IMR-90 (cell line): ENCODE measurements around the gene MAPRE2. TPM values are rescaled to one million over a fixed set of nuclear protein-coding genes. Genes with fewer than 3 reads are reported as not detected.

Experiments
- ATAC-seq: fragments of 200-7000 bp; cut with Tn5 transposase; 2 replicates; pipeline ENCODE4 v1.9.1; 2020; ENCODE audit warnings: low read depth, mild to moderate bottlenecking, moderate library complexity
- BruUV-seq: library from RNA; stranded (reverse); fragments of 400-500 nt; replicated peaks from 2 replicates; lab custom pipeline; 2021; lab: Mats Ljungman, UMichigan
- CTCF ChIA-PET: fragments of 300-600 bp; formaldehyde crosslinking; extraction: SDS; loops from one replicate; lab custom pipeline; 2021; ENCODE audit warnings: antibody characterized with exemption; lab: Yijun Ruan, JAX
- POLR2A ChIA-PET: fragments of 300-600 bp; sonication (Branson Sonifier 250); formaldehyde crosslinking; loops from one replicate; lab custom pipeline; 2022; ENCODE audit warnings: antibody characterized with exemption; ENCODE audit not compliant: unreplicated experiment; lab: Charles Lee
- DNase-seq: peaks from one replicate; pipeline ENCODE4 v3.0.0; 2013
- H2AFZ ChIP-seq: replicated peaks from 2 replicates; pipeline ENCODE3; 2013; ENCODE audit warnings: low read length, mild to moderate bottlenecking; ENCODE audit not compliant: poor library complexity
- H2AK5ac ChIP-seq: 2 replicates; pipeline ENCODE4 v1.6.1; 2013; ENCODE audit warnings: low read depth, low read length, inconsistent platforms
- H2AK9ac ChIP-seq: replicated peaks from 2 replicates; pipeline ENCODE3; 2013; ENCODE audit warnings: mild to moderate bottlenecking, low read depth, low read length, moderate library complexity; ENCODE audit not compliant: poor library complexity
- H2BK120ac ChIP-seq: 2 replicates; pipeline ENCODE4 v1.6.1; 2013; ENCODE audit warnings: low read depth, low read length, inconsistent platforms
- H2BK15ac ChIP-seq: 3 replicates; pipeline ENCODE4 v1.6.1; 2013; ENCODE audit warnings: low read depth, low read length, inconsistent platforms
- H2BK20ac ChIP-seq: 2 replicates; pipeline ENCODE4 v1.6.1; 2013; ENCODE audit warnings: low read depth, mild to moderate bottlenecking, inconsistent platforms, low read length, moderate library complexity
- H2BK5ac ChIP-seq: 2 replicates; pipeline ENCODE4 v1.6.1; 2013; ENCODE audit warnings: mild to moderate bottlenecking, low read depth, low read length, inconsistent platforms; ENCODE audit not compliant: poor library complexity, severe bottlenecking
- H3K14ac ChIP-seq: replicated peaks from 2 replicates; pipeline ENCODE4 v1.6.1; 2013; ENCODE audit warnings: low read depth, low read length, inconsistent platforms
- H3K18ac ChIP-seq: 2 replicates; pipeline ENCODE4 v1.6.1; 2013; ENCODE audit warnings: low read depth, low read length, control low read depth
- H3K23ac ChIP-seq: 2 replicates; pipeline ENCODE4 v1.6.1; 2013; ENCODE audit warnings: low read depth, low read length, inconsistent platforms
- H3K27ac ChIP-seq: 2 replicates; pipeline ENCODE4 v1.5.1; 2013; ENCODE audit warnings: mild to moderate bottlenecking, control low read depth, low read length; ENCODE audit not compliant: insufficient read depth
- H3K27me3 ChIP-seq: 2 replicates; pipeline ENCODE4 v1.6.1; 2013; ENCODE audit warnings: low read length; ENCODE audit not compliant: control insufficient read depth, insufficient read depth
- H3K36me3 ChIP-seq: 2 replicates; pipeline ENCODE4 v1.6.1; 2013; ENCODE audit warnings: low read length, mixed read lengths; ENCODE audit not compliant: control insufficient read depth, insufficient read depth
- H3K4ac ChIP-seq: 2 replicates; pipeline ENCODE4 v1.6.1; 2013; ENCODE audit warnings: low read depth, low read length, inconsistent platforms
- H3K4me1 ChIP-seq: 2 replicates; pipeline ENCODE4 v1.6.1; 2013; ENCODE audit warnings: low read length, mixed read lengths; ENCODE audit not compliant: control insufficient read depth, insufficient read depth
- H3K4me2 ChIP-seq: 2 replicates; pipeline ENCODE4 v1.6.1; 2013; ENCODE audit warnings: low read depth, mild to moderate bottlenecking, control low read depth, low read length, moderate library complexity
- H3K4me3 ChIP-seq: 2 replicates; pipeline ENCODE4 v1.5.1; 2013; ENCODE audit warnings: low read depth, mild to moderate bottlenecking, control low read depth, low read length, moderate library complexity; ENCODE audit not compliant: insufficient read depth
- H3K56ac ChIP-seq: 2 replicates; pipeline ENCODE4 v1.6.1; 2013; ENCODE audit warnings: low read length, inconsistent platforms; ENCODE audit not compliant: insufficient read depth; ENCODE audit errors: extremely low read depth
- H3K79me1 ChIP-seq, 2 experiments: 2 replicates each; pipeline ENCODE4 v1.6.1; 2013; ENCODE audit warnings: low read length in 2 of 2, inconsistent platforms in 1 of 2, low read depth in 1 of 2
- H3K9ac ChIP-seq: 2 replicates; pipeline ENCODE4 v1.6.1; 2013; ENCODE audit warnings: low read depth, low read length, control low read depth
- H3K9me1 ChIP-seq: 2 replicates; pipeline ENCODE4 v1.6.1; 2013; ENCODE audit warnings: low read length, inconsistent platforms; ENCODE audit not compliant: insufficient read depth
- H3K9me3 ChIP-seq: 2 replicates; pipeline ENCODE4 v1.6.1; 2013; ENCODE audit warnings: low read length; ENCODE audit not compliant: control insufficient read depth, insufficient read depth
- H4K20me1 ChIP-seq: 2 replicates; pipeline ENCODE4 v1.6.1; 2013; ENCODE audit warnings: low read length, inconsistent platforms; ENCODE audit not compliant: insufficient read depth
- H4K5ac ChIP-seq: 2 replicates; pipeline ENCODE4 v1.6.1; 2013; ENCODE audit warnings: mild to moderate bottlenecking, low read depth, low read length, control low read depth
- H4K8ac ChIP-seq, 2 experiments: 2 replicates each; pipeline ENCODE4 v1.6.1; 2013; ENCODE audit warnings: low read depth in 2 of 2, low read length in 2 of 2, control low read depth in 1 of 2, inconsistent platforms in 1 of 2
- H4K91ac ChIP-seq: 2 replicates; pipeline ENCODE4 v1.6.1; 2013; ENCODE audit warnings: low read depth, low read length, inconsistent platforms; ENCODE audit not compliant: insufficient read depth
- CHD1 ChIP-seq: IDR thresholded peaks from 2 replicates; pipeline ENCODE4 v1.6.1; 2012; ENCODE audit warnings: low read depth, low read length, improper control_type of control experiment
- RAD21 ChIP-seq: IDR thresholded peaks from 2 replicates; pipeline ENCODE4 v1.6.1; 2012; ENCODE audit warnings: low read length, improper control_type of control experiment
- RCOR1 ChIP-seq: IDR thresholded peaks from 2 replicates; pipeline ENCODE4 v1.6.1; 2012; ENCODE audit warnings: mild to moderate bottlenecking, low read length, improper control_type of control experiment; ENCODE audit not compliant: insufficient replicate concordance
- WGBS, 2 experiments: methylation state at CpG; one replicate each; pipeline versions ENCODE4 v1.1.5 to v1.1.7; 2013; ENCODE audit warnings: missing lambda C conversion rate in 2 of 2; ENCODE audit not compliant: insufficient read length in 1 of 2; ENCODE audit errors: extremely low coverage in 2 of 2; 5-methylcytosine and 5-hydroxymethylcytosine counted together
- dilution Hi-C: fragments of 300-500 bp; cut with HindIII; formaldehyde crosslinking; loops from one replicate; pipeline ENCODE4 v1.14.3; 2018; ENCODE audit warnings: low sequenced_read_pairs; ENCODE audit not compliant: unreplicated experiment
- in situ Hi-C: fragments of 300-500 bp; cut with MboI; formaldehyde crosslinking; loops from 3 replicates; pipeline ENCODE4 v1.14.3; 2019; ENCODE audit warnings: low sequenced_read_pairs, inconsistent platforms, mixed read lengths
- intact Hi-C: fragments of 100-400 bp; cut with micrococcal nuclease; formaldehyde crosslinking; loops from 2 replicates; pipeline ENCODE4 v1.10.0; 2022
- polyA plus RNA-seq, 3 experiments: library from polyadenylated mRNA; depleted of rRNA; stranded (reverse); fragments of >200 nt; gene quantifications; 2 replicates each; pipeline ENCODE4 v1.2.3, GENCODE V29; 2012; ENCODE audit warnings: low replicate concordance in 1 of 3
- total RNA-seq: library from RNA; depleted of rRNA; stranded (reverse); fragments of >200 nt; gene quantifications from 2 replicates; pipeline ENCODE4 v1.2.3, GENCODE V29; 2012

The MAPRE2 gene
- total and polyA plus RNA-seq, 2 of the 4 experiments (the other 2 are of a cell fraction), result 19.6 to 23.8 TPM

- Histone ChIP-seq H3K4ac (no peak overlapping the region), H3K36me3 (no peaks in the 10 kb centered on the region), H2BK15ac (no peak overlapping the region), H4K5ac (no peak overlapping the region), H3K4me3 (no peak overlapping the region), H3K27me3 (no peaks in the 10 kb centered on the region), H3K23ac (no peak overlapping the region), H3K56ac (no peak overlapping the region), H4K8ac (no peak overlapping the region), H2AFZ (no peak overlapping the region), H2AK9ac (no peak overlapping the region), H2BK5ac (no peak overlapping the region), H3K9ac (no peak overlapping the region), H3K27ac (no peak overlapping the region), H2BK120ac (no peak overlapping the region), H3K9me3 (no peaks in the 10 kb centered on the region), H3K9me1 (peaks cover 11% of the 10 kb centered on the region), H4K91ac (no peak overlapping the region), H2AK5ac (no peak overlapping the region), H3K4me1 (peaks cover 9% of the 10 kb centered on the region), H3K18ac (no peak overlapping the region), H3K79me1 (peaks cover 5 to 18% of the 10 kb centered on the region in 2 experiments; a peak in 1 of 4 replicates), H3K4me2 (no peak overlapping the region), H3K14ac (no peak overlapping the region), H4K20me1 (no peaks in the 10 kb centered on the region), H2BK20ac (no peak overlapping the region)
- CTCF ChIA-PET, result no interaction called here
- POLR2A ChIA-PET, result no interaction called here
- intact Hi-C loops (no loop called here), in situ Hi-C loops (no loop called here), dilution Hi-C loops (no loop called here)
- no TSS peak for BruUV-seq
- no CpG with 5 or more reads among the region's 3 CpGs for WGBS, 2 experiments
- TF ChIP-seq RCOR1, result no peak
- TF ChIP-seq RAD21, result no peak
- no peak for TF ChIP-seq CHD1
- DNase-seq (no peak), ATAC-seq (no peak)
Measured at GRCh38 chr18:35114305-35114704, 73.1 kb downstream of the MAPRE2 start.
